Measurements from ENCODE around the gene OLFM4. TPM values are rescaled to one million over a fixed set of nuclear protein-coding genes. Genes with fewer than 3 reads are reported as not detected.
A peak's percentile ranks its signal among the peaks of the same experiment; 100 is the strongest.

Gene OLFM4
- total RNA-seq, 4 donors from 2014 or later = 1.9 TPM; not detected in 3

DNA sequence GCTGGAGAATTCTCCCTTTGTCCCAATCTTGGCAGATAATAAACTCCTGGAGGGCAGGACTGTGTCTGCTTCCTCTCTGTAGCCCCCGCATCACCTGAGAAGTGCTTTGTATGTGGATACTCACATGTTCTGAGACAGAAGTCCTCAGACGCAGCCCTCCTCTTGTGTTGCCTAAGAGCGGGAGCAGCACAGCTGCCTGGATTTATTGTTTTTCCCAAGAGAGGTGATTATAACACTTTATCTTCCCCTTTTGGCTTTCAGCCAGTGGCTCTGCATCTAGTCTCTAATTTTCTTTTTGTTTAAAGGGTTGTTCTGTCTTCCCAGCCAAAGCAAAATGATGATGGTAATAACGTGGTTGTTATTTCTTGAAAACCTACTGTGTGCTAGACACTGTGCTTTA lies 36.1 kb downstream of the OLFM4 start:
- no peaks in the 10 kb centered on the region for H3K27me3 ChIP-seq
- no peaks in the 10 kb centered on the region for H3K9me3 ChIP-seq
- H3K27ac ChIP-seq = no peak overlapping the region
- peak; percentile 40 to 57 for DNase-seq
- H3K4me1 ChIP-seq = no peaks in the 10 kb centered on the region
- H3K4me3 ChIP-seq = no peak overlapping the region
- intact Hi-C loops (cut with DNase I; ENCODE audit: low total_unique reads) = no loop called here
- no peaks in the 10 kb centered on the region for H3K36me3 ChIP-seq
- TF ChIP-seq, protein P1, sequence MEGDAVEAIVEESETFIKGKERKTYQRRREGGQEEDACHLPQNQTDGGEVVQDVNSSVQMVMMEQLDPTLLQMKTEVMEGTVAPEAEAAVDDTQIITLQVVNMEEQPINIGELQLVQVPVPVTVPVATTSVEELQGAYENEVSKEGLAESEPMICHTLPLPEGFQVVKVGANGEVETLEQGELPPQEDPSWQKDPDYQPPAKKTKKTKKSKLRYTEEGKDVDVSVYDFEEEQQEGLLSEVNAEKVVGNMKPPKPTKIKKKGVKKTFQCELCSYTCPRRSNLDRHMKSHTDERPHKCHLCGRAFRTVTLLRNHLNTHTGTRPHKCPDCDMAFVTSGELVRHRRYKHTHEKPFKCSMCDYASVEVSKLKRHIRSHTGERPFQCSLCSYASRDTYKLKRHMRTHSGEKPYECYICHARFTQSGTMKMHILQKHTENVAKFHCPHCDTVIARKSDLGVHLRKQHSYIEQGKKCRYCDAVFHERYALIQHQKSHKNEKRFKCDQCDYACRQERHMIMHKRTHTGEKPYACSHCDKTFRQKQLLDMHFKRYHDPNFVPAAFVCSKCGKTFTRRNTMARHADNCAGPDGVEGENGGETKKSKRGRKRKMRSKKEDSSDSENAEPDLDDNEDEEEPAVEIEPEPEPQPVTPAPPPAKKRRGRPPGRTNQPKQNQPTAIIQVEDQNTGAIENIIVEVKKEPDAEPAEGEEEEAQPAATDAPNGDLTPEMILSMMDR (IDR thresholded peaks at IDR 0.05) = no peak
- no peak for TF ChIP-seq POLR2A (IDR thresholded peaks at IDR 0.05)

DNA sequence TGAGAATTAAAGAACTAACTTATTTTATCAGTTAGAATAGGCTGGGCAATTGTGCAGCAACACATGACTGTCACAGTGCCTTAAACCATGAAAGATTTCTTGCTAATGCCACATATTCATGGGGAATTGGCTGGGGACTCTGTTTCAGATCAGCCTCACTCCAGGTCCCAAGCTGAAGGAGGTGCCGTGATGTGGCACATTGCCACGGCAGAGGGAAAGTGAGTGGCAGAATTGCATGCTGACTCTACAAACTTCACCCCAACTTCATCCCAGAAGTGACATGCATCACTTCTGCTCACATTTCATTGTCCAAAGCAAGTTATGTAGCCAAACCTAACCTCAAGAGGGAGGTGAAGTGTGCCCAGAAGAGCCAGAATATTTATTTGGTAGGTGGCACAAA lies 37.8 kb downstream of the OLFM4 start:
- no peak overlapping the region for H3K27ac ChIP-seq
- no peaks in the 10 kb centered on the region for H3K4me1 ChIP-seq
- intact Hi-C loops (cut with DNase I; ENCODE audit: low total_unique reads) = no loop called here
- TF ChIP-seq POLR2A (IDR thresholded peaks at IDR 0.05) = no peak
- TF ChIP-seq, protein P1 (IDR thresholded peaks at IDR 0.05) = no peak
- H3K4me3 ChIP-seq = no peak overlapping the region
- H3K36me3 ChIP-seq = no peaks in the 10 kb centered on the region
- H3K9me3 ChIP-seq = no peaks in the 10 kb centered on the region
- no peak for DNase-seq
- no peaks in the 10 kb centered on the region for H3K27me3 ChIP-seq

DNA sequence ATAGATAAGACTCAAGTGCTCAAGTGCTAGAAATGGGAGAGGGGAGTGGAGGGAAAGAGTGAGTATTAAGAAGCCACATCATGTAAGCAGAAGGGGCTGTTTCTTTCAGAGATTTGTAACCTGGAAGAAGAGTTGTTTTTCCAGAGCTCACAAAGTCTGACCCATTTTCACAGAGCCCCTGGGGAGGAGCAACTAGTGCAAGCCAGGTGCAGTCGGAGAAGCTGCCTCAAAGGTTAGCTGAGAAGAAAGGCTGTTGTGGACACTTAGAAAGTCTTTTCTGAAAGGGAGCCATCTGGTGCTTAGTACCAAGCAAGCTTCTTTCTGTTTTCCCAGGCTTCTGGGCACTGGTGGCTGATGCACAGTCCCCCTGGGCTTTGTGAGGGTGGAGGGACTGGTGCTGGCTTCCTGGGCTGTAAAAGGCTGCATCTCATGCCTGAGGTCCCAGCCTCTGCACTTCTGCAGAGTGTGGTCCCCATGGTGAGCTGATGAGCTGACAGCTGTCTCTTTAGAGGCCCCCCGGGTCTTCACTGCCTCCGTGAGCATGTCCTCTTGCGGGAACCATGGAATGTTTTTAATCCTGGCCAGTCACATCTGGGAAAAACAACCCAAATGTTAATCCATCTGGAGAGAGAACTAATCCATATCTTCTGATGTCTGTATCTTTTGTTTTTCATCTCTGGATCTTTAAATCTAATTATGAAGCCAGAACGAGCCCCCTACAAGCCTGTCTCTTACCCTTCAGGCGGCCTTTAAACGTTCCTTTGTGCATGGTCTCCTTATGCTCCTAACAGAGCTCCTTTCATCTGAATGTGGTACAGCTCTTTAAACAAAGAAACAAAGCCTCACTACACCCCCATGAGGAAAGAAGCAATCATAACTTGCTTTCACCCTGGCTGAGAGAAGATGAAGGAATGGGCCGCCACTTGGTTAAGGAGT lies 40.2 kb downstream of the OLFM4 start:
- no peak for TF ChIP-seq POLR2A (IDR thresholded peaks at IDR 0.05)
- TF ChIP-seq, protein P1 (IDR thresholded peaks at IDR 0.05) = no peak
- Histone ChIP-seq H3K36me3 (no peaks in the 10 kb centered on the region), H3K4me1 (no peaks in the 10 kb centered on the region), H3K9me3 (no peaks in the 10 kb centered on the region), H3K27ac (no peak overlapping the region), H3K27me3 (no peaks in the 10 kb centered on the region), H3K4me3 (no peak overlapping the region)
- intact Hi-C loops (cut with DNase I; ENCODE audit: low total_unique reads) = no loop called here
- DNase-seq = no peak

DNA sequence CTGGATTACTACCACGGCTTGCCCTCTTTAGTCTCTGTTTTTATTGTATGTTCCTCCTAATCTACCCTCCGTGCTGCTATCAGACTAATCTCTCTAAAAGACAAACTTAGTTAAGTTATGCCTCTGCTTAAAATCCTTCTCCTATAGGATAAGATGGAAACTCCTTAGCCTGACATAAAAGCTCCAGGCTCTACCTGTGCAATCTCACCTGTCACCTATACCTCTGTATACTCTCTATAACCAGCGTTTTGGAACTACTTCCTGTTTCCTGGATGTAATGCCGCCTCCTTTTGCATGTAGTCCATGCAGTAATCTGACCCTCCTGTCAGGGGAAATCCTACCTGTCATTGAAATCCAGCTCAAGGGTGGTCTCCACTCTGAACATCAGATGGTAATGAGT lies 41.2 kb downstream of the OLFM4 start:
- DNase-seq = no peak
- H3K27me3 ChIP-seq = no peaks in the 10 kb centered on the region
- no peaks in the 10 kb centered on the region for H3K4me1 ChIP-seq
- TF ChIP-seq, protein P1 (IDR thresholded peaks at IDR 0.05) = no peak
- TF ChIP-seq POLR2A (IDR thresholded peaks at IDR 0.05) = no peak
- no peak overlapping the region for H3K4me3 ChIP-seq
- H3K36me3 ChIP-seq = no peaks in the 10 kb centered on the region
- no peak overlapping the region for H3K27ac ChIP-seq
- H3K9me3 ChIP-seq = no peaks in the 10 kb centered on the region
- intact Hi-C loops (cut with DNase I; ENCODE audit: low total_unique reads) = no loop called here

DNA sequence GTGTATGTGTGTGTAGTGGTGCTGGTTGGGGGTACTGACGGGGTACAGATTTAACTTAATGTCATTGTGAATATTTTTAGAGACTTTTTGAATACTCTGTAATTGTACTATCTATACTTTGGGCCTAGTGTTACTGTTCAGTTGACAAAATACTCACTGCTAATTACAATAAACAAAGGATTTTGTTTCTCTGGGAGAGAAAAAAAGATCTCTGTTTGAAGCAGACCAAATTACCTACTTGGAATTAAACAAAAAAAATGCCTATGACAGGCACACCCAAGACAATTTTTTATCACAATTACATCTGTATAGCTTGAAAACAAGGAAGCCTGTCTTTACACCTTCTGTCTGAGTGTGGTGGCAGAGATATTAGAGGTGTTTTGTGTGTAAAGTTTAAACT lies 45.1 kb downstream of the OLFM4 start:
- Histone ChIP-seq H3K4me3 (no peak overlapping the region), H3K4me1 (no peaks in the 10 kb centered on the region), H3K9me3 (no peaks in the 10 kb centered on the region), H3K27ac (no peak overlapping the region), H3K27me3 (no peaks in the 10 kb centered on the region), H3K36me3 (no peaks in the 10 kb centered on the region)
- TF ChIP-seq, protein P1 (IDR thresholded peaks at IDR 0.05) = no peak
- no peak for TF ChIP-seq POLR2A (IDR thresholded peaks at IDR 0.05)
- intact Hi-C loops (cut with DNase I; ENCODE audit: low total_unique reads) = no loop called here
- DNase-seq = no peak

Measured in uterus (tissue), 4 donors.